DMS114 treated with DMSO at 0.1 percent for 48 hours (cell line): Measurements from ENCODE around the gene ETHE1.

Experiments used
- DNase-seq: peaks from one replicate; lab custom pipeline; 2025; ENCODE audit not compliant: unreplicated experiment; lab: John Stamatoyannopoulos, UW

The ETHE1 gene

DNA sequence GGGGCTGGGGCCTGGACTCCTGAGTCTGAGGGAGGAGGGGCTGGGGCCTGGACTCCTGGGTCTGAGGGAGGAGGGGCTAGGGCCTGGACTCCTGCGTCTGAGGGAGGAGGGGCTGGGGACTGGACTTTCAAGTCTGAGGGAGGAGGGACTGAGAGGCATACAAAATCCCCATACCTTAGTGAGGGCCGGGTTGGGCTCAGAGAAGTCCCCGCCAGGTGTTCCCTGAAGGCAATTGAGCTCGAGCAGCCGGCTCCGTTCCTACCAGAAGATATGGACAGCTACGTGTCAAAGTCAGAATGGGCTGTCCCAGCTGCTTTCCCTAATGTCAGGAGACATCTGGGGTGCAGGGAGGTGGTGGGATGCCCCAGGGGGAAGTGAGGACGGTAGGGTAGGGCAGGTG is 31.9 kb downstream of the ETHE1 start:
- no peak for DNase-seq

DNA sequence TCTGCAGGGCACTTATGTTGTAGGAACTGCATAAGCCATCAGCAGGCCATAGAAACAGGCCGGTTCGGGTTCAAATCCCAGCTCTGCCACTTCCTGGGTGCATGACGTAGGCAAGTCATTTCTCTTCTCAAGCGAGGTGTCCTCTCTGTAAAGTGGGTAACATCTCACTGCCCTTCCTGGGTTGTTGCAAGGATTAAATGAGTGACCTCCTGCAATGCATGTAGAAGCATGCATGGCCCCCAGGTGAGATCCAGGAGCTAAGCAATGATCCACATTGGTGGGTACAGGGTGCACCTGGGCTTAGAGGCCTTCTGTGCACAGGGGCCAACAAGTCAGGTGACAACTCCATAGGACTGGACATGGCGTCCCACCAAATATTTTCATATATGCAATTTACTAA is 36.2 kb downstream of the ETHE1 start:
- no peak for DNase-seq

DNA sequence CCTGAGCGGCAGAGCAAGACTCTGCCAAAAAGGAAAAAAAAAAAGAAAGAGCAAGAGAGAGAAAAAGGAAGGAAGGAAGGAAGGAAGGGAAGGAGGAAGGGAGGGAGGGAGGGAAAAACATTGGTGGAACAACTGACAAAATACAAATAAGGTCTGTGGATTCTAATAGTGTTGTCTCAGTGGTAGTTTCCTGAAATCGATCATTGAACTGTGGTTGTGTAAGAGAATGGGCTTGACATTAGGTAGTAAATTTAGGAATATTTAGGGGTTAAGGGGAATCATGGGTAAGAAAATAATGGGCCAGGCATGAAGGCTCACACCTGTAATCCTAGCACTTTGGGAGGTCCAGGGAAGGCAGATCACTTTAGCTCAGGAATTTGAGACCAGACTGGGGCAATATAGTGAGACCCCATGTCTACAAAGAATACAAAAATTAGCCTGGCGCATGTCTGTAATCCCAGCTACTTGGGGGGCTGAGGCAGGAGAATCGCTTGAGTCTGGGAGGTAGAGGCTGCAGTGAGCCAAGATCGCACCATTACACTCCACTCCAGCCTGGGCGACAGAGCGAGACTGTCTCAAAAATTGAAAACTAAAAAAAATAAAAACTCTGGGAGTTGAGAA is 36.9 kb downstream of the ETHE1 start:
- no peak for DNase-seq

DNA sequence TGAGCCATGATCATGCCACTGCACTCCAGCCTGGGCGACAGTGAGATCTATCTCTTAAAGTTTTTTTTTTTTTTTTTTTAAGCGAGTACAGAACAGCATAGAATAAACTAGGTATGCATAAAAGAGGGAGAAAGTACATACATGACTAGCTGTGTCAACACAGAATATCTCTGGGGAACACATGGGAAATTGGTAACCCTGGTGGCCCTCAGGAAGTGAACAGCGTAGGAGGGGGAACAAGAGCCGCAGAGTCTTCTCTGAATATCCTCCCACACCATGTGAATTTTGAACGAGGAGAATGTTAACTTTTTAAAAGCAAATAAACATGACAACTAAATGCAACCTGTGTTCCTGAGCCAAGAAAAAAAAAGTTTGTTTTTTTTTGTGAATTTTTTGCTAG is 37.7 kb downstream of the ETHE1 start:
- DNase-seq, result no peak

DNA sequence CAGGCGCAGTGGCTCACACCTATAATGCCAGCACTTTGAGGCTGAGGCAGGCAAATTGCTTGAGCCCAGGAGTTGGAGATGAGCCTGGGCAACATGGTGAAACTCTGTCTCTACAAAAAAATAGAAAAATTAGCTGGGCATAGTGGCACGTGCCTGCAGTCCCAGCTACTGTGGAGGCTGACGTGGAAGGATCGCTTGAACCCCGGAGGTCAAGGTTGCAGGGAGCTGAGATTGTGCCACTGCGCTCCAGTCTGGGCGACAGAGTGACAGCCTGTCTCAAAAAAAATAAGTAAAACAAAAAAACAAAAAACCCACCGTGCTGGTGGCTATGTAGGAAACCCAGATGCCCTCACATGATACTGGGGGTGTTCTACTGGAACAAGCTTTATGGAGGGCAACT is 38.8 kb downstream of the ETHE1 start:
- no peak for DNase-seq

DNA sequence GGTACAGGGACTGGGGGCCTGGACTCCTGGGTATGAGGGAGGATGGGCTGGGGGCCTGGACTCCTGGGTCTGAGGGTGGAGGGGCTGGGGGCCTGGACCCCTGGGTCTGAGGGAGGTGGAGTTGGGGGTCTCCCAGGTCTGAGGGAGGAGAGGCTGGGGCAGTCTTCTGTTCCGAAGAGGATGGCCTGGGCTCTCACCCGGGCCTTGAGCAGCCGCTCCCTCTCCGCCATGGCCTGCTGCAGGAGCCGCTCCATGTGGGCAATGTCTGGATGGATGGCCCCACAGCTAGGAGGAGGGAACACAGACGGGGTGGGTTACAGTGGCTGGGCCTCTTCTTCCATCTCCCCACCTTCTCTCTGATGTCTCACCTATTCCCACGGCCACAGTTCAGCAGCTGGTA is 40.6 kb downstream of the ETHE1 start:
- no peak for DNase-seq

DNA sequence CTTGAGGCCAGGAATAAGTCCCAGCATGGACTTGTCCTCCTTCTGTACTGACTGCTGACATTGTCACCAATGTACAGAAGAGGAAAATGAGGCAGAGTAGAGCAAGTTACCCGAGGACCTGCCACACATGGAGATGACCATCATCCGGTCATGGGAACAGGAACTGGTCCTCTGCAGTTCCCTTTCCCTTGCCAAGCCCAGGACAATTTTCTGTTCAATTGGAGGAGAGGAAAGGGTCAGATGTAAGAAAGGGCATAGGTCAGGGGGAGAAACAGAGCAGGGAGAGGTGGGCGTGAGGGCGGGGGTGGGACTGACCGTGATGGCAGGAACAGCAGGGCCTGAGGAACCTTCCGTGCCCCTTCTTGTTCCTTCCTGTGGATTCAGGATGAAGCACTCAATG is 41.0 kb downstream of the ETHE1 start:
- DNase-seq, result no peak

DNA sequence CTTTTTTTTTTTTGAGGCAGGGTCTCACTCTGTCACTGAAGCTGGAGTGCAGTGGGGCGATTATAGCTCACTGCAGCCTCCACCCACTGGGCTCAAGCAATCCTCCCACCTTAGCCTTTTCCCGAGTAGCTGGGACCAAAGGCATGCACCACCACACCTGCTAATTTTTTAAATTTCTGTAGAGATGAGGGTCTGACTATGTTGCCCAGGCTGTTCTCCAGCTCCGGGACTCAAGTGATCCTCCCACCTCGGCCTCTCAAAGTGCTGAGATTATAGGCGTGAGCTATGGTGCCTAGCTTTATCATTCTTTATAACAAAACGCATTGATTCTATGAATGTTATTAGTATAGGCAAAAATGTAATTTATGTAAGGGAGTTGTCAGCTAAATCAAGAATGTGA is 43.7 kb downstream of the ETHE1 start:
- DNase-seq, result no peak

DNA sequence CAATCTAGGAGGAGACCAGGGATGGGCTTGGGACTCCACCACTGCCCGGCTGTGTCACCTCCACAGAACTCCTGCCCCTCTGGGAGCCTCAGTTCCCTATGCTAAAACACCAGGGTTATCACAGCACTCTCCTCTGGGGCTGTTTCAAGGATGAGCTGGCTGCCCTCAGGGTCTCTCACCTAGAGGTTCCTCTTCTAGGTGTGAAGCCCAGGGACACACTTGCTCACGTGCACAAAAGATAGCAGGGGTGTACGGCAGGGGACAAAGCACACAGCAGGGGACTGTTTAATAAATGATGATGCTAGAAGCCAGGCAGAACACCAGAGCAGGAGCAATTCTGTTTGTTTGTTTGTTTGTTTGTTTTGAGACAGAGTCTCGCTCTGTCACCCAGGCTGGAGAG is 44.8 kb downstream of the ETHE1 start:
- no peak for DNase-seq

DNA sequence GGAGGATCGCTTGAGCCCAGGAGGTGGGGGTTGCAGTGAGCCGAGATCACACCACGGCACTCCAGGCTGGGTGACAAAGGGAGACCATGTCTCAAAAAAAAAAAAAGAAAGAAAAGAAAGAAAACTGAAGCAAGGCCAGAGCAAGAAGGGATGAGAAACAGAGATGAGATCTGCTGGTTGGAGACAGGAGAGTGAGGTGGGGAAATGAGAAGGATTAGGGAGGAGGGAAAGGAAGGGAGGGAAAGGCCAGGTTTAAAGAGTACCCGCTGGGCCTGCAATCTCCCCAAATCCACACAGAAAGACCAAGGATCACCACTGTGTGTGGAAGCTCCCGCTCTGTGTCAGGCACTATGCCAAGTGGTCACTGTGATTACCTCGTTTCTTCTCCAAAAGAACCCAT is 45.3 kb downstream of the ETHE1 start:
- DNase-seq, result no peak

DNA sequence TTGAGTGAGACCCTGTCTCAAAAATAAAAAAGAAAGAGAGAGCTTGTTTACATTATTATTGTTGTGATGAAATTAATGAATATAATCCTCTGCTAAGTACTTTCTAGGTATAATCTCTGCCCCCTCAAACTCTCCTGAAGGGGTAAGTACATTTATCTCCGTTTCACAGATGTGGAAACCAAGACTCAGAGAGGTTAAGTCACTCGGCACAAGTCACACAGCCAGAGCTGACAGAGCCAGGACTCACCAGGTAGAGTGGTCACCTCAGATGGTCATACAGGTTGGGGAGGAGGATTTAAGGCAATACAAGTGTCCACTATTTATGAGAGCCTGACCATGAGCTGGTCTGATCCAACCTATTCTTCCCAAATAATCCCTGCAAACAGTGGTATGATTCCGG is 46.4 kb downstream of the ETHE1 start:
- no peak for DNase-seq

DNA sequence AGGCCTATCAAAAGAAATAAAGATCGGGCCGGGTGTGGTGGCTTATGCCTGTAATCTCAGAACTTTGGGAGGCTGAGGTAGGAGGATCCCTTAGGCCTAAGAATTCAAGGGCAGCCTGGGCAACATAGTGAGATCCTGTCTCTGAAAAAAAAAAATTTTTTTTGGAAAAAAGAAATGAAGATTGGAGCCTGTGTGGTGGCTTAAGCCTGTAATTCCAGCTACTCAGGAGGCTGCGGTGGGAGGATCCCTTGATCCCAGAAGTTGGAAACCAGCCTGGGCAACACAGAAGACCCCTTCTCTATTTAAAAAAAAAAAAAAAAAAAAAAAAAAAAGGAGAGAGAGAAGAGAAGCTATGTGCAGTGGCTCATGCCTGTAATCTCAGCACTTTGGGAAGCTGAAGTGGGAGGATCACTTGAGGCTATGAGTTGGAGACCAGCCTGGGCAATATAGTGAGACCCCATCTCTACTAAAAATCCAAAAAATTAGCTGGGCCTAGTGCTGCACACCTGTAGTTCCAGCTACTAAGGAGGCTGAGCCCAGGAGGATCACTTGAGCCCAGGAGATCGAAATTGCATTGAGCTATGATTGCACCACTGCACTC is 46.9 kb downstream of the ETHE1 start:
- no peak for DNase-seq

DNA sequence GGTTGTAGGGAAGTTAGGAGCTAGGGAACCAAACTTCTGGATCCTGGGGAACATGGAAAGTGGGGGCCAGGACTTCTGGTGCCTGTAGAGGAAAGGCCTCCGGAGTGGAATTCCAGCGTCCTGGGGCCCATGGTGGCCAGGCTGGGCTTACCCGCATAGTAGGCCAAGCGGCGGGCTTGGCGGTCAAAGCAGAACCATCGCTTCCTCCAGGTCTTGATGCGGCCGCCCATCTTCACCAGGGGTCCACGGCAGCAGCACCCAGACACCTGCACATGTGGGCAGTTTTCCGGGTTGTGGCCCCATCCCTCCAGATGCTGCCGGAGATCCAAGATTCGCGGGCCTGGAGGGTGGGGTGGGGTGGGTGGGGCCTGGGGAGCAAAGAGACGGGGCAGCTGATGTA is 47.8 kb downstream of the ETHE1 start:
- DNase-seq, result no peak

DNA sequence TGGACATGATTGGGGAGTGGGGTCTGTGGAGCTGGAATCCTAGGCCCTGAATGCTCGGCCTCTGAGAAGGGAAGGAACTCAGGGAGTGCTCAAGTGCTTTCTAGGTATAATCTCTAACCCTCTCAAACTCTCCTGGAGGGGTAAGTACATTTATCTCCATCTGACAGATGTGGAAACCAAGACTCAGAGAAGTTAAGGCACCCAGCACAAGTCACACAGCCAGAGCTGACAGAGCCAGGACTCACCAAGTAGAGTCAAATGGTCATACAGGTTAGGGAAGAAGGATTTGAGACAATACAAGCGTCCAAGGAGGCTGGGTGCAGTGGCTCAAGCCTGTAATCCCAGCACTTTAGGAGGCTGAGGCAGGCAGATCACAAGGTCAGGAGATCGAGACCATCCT is 48.7 kb downstream of the ETHE1 start:
- DNase-seq, result no peak

DNA sequence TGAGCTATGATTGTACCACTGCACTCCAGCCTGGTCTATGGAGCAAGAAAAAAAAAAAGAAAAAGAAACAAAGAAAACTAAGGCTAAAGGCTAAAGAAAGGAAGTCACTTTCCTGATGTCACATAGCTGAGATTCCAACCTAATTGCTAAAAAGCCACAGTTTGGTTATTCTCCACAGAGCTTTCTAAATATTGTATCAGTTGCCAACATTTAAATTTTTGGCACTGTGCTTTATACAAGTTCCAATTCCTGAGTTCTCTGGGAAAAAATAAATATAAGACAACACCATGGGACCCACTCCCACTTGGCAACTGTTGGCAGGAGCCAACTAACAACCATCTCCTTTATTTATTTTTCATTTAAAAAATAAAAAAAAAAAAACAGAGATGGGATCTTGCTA is 50.4 kb downstream of the ETHE1 start:
- no peak for DNase-seq

DNA sequence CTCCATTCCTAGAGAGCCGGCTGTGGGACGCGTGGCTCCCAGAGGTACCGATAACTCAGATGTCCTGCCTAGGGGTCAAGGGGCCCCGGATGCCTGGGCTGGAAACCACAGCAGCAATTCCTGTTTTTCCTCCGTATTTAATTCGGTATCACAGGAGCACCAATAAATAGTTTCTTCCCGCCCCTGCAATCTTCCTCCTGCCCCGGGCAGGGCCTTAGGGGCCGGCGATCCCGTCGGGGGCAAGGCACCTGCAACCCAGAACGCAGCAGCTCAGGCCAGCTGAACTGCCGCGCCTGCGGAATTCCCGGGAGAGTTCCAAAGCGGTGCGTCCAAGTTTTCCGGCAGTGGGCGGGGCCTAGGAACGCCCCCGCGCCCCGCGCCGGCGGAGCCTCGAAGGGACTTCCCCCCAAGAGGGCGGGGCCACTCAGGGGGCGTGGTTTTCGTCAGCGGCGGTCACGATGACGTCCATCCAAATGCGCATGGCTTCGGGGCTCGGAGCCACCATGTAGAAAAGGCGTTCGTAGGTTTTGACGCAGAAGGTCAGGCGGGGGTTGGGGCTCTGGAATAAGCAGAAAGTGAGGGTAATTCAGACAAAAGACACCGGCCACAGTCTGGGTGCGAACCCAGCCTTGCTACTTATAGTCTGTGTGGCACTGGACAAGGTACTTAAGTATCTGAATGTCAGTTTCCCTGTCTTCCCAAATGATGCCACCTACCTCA is 51.9 kb downstream of the ETHE1 start:
- peak; percentile 61 for DNase-seq

DNA sequence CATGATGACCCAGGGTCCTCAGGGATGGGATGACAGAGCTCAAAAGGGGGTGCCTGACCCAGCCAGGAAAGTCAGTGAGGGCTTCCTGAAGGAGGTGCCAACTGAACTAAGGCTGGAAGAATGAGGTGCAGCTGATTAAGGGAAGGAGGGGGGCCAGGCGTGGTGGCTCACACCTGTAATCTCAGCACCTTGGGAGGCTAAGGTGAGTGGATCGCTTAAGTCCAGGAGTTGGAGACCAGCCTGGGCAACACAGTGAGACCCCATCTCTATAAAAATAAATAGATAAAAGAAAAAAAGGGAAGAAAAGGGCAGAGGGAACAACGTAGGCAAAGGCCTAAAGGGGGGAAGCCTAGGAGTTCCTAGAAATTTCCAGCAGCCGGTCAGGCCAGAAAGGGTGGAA is 52.5 kb downstream of the ETHE1 start:
- DNase-seq, result no peak

DNA sequence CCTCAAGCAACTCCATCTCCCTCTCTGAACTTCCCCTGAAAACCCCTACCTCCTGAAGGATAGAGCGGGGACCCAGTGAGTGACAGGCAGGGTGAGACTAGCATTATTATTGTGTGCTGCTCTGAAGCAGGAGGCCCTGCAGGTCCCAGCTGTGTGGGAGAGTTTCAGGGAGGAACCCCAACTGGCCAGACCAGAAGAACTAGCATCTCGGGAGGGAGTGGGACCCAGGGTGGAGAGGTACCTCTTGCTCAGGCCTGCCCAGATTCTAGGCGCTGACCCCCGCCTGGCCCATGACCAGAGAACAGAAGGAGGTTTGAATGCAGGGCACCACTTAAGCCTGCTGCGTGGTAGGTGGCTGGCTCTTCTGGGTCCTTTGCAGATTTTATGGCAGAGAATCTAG is 55.9 kb downstream of the ETHE1 start:
- no peak for DNase-seq

DNA sequence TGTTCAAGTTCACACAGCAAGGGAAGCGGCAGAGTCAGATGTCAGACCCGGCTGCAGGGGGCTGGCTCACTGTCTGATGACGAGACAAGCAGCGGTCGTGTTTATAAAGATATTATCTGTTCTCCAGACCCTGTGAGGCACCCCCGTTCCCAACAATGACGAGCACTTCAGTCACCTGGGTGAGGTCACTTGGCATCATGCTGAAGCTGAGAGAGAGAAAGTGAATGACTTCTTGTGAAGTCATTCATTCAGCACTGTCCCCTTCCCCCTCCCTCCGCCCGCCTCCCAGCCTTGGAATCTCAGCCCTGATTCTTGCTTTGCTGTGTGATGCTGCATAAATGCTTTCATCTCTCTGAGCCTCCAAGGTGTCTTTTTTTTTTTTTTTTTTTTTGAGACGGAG is 56.7 kb downstream of the ETHE1 start:
- no peak for DNase-seq

DNA sequence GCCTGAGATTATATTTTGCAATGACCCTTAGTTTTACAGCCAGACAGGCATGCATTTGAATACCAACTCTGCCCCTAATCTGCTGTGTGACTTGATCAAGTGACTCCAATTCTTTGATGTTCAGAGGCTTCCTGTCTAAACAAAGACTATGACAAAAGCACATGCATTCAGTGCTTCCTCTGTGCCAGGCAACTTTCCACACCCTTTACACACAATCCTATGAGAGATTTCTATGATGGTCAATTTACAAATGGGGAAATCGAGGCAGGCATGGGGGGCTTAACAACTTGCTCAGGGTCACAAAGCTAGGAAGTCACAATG is 57.9 kb downstream of the ETHE1 start:
- no peak for DNase-seq

DNA sequence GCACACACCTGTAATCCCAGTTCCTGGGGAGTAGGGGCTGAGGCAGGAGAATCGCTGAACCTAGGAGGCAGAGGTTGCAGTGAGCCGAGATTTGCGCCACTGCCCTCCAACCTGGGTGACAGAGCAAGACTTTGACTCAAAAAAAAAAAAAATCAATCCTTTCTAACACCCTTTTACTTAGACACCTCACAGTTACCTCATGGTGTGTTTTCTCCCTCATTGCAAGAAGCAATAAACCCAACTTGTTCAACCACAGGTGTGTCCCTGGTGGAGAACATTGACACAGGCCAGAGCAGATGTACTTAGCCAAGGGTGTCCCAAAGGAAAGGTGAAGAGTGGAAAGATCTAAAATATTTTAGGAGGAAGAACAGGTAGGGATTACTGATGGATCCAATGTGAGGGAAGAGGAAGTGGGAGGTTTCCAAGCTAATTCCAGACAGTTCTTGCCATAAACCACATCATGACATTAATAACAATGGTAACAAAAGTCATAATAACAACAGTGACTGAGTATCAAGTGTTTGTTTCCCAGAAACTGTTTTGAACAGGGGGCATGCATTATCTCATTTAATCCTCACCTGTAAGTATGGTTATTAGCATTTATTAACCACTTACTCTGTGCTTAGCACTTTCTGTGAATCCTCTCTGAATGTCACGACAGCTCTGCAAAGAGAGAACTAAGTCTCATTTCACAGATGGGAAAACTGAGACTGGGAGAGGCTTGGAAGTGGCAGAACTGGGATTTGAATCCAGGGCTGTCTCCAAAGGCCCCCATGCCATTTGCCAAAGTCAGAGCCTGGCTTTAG is 58.4 kb downstream of the ETHE1 start:
- DNase-seq, result no peak

DNA sequence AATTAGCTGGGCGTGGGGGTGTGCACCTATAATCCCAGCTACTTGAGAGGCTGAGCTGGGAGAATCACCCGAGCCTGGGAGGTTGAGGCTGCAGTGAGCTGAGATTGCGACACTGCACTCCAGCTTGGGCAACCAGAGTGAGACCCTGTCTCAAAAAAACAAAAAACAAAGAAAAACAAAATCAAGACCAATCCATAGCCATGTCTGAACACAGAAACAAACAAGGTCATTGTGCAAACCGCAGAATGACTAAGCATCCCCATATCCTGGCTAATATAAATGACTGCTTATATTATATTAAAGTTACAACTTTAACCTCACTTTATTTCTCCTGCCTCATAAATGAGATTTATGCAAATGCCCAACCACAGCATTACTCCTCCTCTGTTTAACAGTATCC is 59.3 kb downstream of the ETHE1 start:
- no peak for DNase-seq
